ENCODE data around the gene SUSD4.

SUSD4 gene

GRCh38 chr1:223248770-223249140, 115.2 kb downstream of the SUSD4 start:
- H3K36me3 Mint-ChIP-seq (ENCODE audit: low read depth) = peaks cover 2% of the 10 kb centered on the region
- no peak for ATAC-seq
- peaks cover 34% of the 10 kb centered on the region for H3K4me1 Mint-ChIP-seq
- no peak overlapping the region for H3K4me3 Mint-ChIP-seq
- H3K27me3 Mint-ChIP-seq = no peaks in the 10 kb centered on the region
- no peak for DNase-seq
- no peak overlapping the region for H3K27ac Mint-ChIP-seq
- no peaks in the 10 kb centered on the region for H3K9me3 Mint-ChIP-seq

- Mint-ChIP-seq H3K27ac (no peak overlapping the region), H3K36me3 (ENCODE audit: low read depth) (peaks cover 2% of the 10 kb centered on the region)
These were observed 115.8 kb downstream of the SUSD4 start for GRCh38 chr1:223248001-223248769.

GRCh38 chr1:223246476-223247112, 117.4 kb downstream of the SUSD4 start:
- no peak for DNase-seq
- Mint-ChIP-seq H3K9me3 (no peaks in the 10 kb centered on the region), H3K4me3 (no peak overlapping the region)

More at GRCh38 chr1:223248001-223248769, 115.8 kb downstream of the SUSD4 start:
- ATAC-seq (no peak), DNase-seq (no peak)
- Mint-ChIP-seq H3K4me1 (peaks cover 37% of the 10 kb centered on the region), H3K27me3 (no peaks in the 10 kb centered on the region), H3K4me3 (no peak overlapping the region), H3K9me3 (no peaks in the 10 kb centered on the region)

DNA sequence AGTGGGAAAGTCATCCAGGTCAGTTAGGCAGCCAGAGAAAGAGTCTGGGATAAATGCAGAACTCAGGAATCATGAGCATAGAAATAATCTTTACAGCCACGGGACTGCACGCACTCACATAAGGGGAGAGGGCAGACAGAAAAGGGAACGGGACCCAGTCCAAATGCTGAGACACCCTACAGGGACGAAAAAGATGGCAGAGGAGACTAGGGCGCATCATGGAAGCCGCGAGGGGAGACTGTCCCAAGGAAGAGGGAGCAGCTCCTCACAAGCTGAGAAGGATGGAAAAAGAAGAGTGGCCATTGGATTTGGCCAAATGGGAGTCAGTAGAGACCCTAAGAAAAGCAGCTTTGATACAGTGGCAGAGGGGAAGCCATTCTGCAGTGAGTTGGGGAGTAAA, 118.0 kb downstream of the SUSD4 start:
- H3K4me1 Mint-ChIP-seq = peaks cover 47% of the 10 kb centered on the region
- H3K4me3 Mint-ChIP-seq = no peak overlapping the region
- H3K36me3 Mint-ChIP-seq (ENCODE audit: low read depth) = peaks cover 2% of the 10 kb centered on the region
- no peaks in the 10 kb centered on the region for H3K9me3 Mint-ChIP-seq
- DNase-seq = no peak
- ATAC-seq = no peak
- H3K27ac Mint-ChIP-seq = no peak overlapping the region
- H3K27me3 Mint-ChIP-seq = no peaks in the 10 kb centered on the region

More at GRCh38 chr1:223246476-223247112, 117.4 kb downstream of the SUSD4 start:
- H3K27me3 Mint-ChIP-seq = no peaks in the 10 kb centered on the region
- ATAC-seq = no peak
- H3K4me1 Mint-ChIP-seq = peaks cover 41% of the 10 kb centered on the region
- no peak overlapping the region for H3K27ac Mint-ChIP-seq
- peaks cover 2% of the 10 kb centered on the region for H3K36me3 Mint-ChIP-seq (ENCODE audit: low read depth)

GRCh38 chr1:223245411-223245810, 118.6 kb downstream of the SUSD4 start:
- no peak for ATAC-seq
- no peaks in the 10 kb centered on the region for H3K9me3 Mint-ChIP-seq
- H3K36me3 Mint-ChIP-seq (ENCODE audit: low read depth) = no peaks in the 10 kb centered on the region
- no peak for DNase-seq
- no peak overlapping the region for H3K27ac Mint-ChIP-seq
- H3K27me3 Mint-ChIP-seq = no peaks in the 10 kb centered on the region
- H3K4me3 Mint-ChIP-seq = no peak overlapping the region
- H3K4me1 Mint-ChIP-seq = peaks cover 53% of the 10 kb centered on the region

DNA sequence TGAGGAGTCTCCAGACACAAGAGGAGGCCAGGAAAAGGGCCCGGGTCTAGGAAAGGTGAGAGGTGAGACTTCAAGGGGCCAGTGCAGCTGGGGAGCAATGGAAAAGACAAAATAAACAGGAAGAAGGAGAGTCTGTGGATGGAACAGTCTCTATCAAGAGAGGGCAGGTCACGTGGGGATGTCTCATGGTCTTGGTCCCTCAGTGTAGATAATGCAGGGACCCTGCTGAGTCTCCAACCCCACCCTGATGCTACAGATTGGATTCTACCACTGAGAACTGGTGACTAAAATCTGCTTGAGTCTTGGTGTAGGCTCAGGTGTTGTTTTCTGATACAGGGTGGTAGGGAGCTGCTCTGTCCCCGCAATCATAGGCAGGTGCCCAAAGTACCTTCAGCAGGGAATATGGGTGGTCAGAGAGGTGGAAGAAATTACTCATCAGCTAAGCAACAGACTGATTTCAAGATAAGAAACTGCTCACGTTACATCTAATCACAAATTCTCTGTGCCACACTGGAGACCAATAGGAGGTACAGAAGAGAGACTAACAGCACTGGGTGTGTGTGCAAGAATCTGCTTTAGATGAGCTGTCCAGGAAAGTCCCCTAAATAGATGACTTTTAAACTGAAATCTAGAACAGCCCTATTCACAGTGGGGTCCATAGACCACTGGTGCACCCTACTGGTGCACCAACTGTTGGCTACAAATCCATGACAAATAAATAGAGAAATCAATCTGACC, 119.4 kb downstream of the SUSD4 start:
- DNase-seq = peak; percentile 28

GRCh38 chr1:223243441-223244050, 120.4 kb downstream of the SUSD4 start:
- no peak for DNase-seq
- Mint-ChIP-seq H3K4me1 (peaks cover 48% of the 10 kb centered on the region), H3K36me3 (ENCODE audit: low read depth) (no peaks in the 10 kb centered on the region), H3K27me3 (no peaks in the 10 kb centered on the region), H3K27ac (no peak overlapping the region), H3K4me3 (no peak overlapping the region), H3K9me3 (no peaks in the 10 kb centered on the region)
- no peak for ATAC-seq

More for the DNA sequence above, 119.4 kb downstream of the SUSD4 start:
- Mint-ChIP-seq H3K27me3 (no peaks in the 10 kb centered on the region), H3K4me1 (peaks cover 56% of the 10 kb centered on the region), H3K9me3 (no peaks in the 10 kb centered on the region), H3K4me3 (no peak overlapping the region), H3K27ac (peak overlapping the region; percentile 59), H3K36me3 (ENCODE audit: low read depth) (no peaks in the 10 kb centered on the region)
- ATAC-seq = peak; percentile 97

GRCh38 chr1:223242971-223243370, 121.0 kb downstream of the SUSD4 start:
- Mint-ChIP-seq H3K36me3 (ENCODE audit: low read depth) (peaks cover 2% of the 10 kb centered on the region), H3K27ac (no peak overlapping the region), H3K9me3 (peaks cover 2% of the 10 kb centered on the region), H3K4me1 (peaks cover 42% of the 10 kb centered on the region), H3K4me3 (no peak overlapping the region), H3K27me3 (no peaks in the 10 kb centered on the region)
- ATAC-seq (no peak), DNase-seq (no peak)

DNA sequence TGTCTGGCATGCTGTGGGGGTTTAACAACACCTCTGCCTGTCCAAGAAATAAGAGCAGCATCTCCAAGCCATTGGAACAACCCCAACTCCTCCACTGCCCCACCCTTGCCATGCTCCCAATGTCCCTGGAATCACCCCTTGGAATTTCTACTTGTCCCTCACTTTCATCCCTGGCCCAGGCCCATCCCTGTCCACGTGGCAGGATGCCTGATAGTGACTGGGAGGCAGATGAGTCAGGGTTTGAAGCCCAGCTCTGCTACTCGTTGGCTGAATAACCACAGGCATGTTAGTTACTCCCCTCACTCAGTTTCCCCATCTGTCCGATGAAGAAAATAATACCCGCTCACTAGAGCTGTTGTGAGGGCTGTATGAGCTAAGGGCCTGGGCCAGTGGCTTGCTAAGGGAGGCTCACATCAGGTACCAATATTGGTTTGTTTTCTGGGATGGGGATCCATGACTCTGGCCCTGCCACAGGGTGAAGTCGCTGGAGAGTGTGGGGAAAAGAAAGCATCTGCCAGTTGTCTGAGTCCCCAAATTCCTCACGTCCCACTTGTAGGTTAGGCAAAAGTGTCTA, 121.5 kb downstream of the SUSD4 start:
- no peak for ATAC-seq
- no peak for DNase-seq
- no peaks in the 10 kb centered on the region for H3K27me3 Mint-ChIP-seq

GRCh38 chr1:223240122-223240521, 123.9 kb downstream of the SUSD4 start:
- Mint-ChIP-seq H3K4me3 (no peak overlapping the region), H3K4me1 (peaks cover 38% of the 10 kb centered on the region)

More for the DNA sequence above, 121.5 kb downstream of the SUSD4 start:
- Mint-ChIP-seq H3K4me1 (peaks cover 41% of the 10 kb centered on the region), H3K27ac (no peak overlapping the region), H3K4me3 (no peak overlapping the region), H3K9me3 (peaks cover 3% of the 10 kb centered on the region), H3K36me3 (ENCODE audit: low read depth) (peaks cover 2% of the 10 kb centered on the region)

GRCh38 chr1:223235091-223235490, 128.9 kb downstream of the SUSD4 start:
- Mint-ChIP-seq H3K9me3 (peaks cover 19% of the 10 kb centered on the region), H3K27ac (no peak overlapping the region), H3K27me3 (no peaks in the 10 kb centered on the region), H3K36me3 (ENCODE audit: low read depth) (peaks cover 2% of the 10 kb centered on the region), H3K4me3 (no peak overlapping the region), H3K4me1 (peaks cover 49% of the 10 kb centered on the region)
- ATAC-seq (no peak), DNase-seq (no peak)

More at GRCh38 chr1:223240122-223240521, 123.9 kb downstream of the SUSD4 start:
- no peak for ATAC-seq
- peaks cover 19% of the 10 kb centered on the region for H3K9me3 Mint-ChIP-seq
- no peaks in the 10 kb centered on the region for H3K27me3 Mint-ChIP-seq
- H3K27ac Mint-ChIP-seq = peak overlapping the region; percentile 5
- DNase-seq = no peak
- H3K36me3 Mint-ChIP-seq (ENCODE audit: low read depth) = peaks cover 2% of the 10 kb centered on the region

GRCh38 chr1:223234534-223234933, 129.4 kb downstream of the SUSD4 start:
- no peak overlapping the region for H3K27ac Mint-ChIP-seq
- no peak for ATAC-seq
- H3K4me1 Mint-ChIP-seq = peaks cover 54% of the 10 kb centered on the region
- H3K36me3 Mint-ChIP-seq (ENCODE audit: low read depth) = peaks cover 2% of the 10 kb centered on the region
- H3K9me3 Mint-ChIP-seq = peaks cover 19% of the 10 kb centered on the region
- no peak for DNase-seq
- no peaks in the 10 kb centered on the region for H3K27me3 Mint-ChIP-seq
- no peak overlapping the region for H3K4me3 Mint-ChIP-seq

DNA sequence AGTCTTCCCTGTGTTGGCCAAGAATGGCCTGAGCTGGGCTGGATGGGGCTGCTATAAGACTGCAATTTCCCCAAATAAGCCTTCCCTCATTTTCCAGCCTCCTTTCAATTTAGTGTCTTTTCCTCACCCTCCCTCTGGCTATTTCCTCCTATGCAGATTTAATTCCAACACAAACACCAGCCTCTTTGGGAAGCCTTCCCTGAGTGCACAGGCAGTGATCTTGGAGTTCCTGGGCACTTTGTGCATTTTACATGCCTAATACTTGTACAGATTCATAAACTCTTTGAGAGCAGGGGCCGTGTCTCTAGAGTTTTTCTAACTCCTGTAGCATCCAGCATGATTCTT, 129.8 kb downstream of the SUSD4 start:
- DNase-seq (no peak), ATAC-seq (no peak)
- H3K36me3 Mint-ChIP-seq (ENCODE audit: low read depth) = peaks cover 2% of the 10 kb centered on the region
- peaks cover 19% of the 10 kb centered on the region for H3K9me3 Mint-ChIP-seq
- peaks cover 58% of the 10 kb centered on the region for H3K4me1 Mint-ChIP-seq
- peak overlapping the region; percentile 72 for H3K27ac Mint-ChIP-seq
- no peak overlapping the region for H3K4me3 Mint-ChIP-seq
- H3K27me3 Mint-ChIP-seq = no peaks in the 10 kb centered on the region
